ENCODE measurements around the gene UPK1B. TPM values are rescaled to one million over a fixed set of nuclear protein-coding genes. Genes with fewer than 3 reads are reported as not detected.
"Not testable (repeated sequence)": the region's sequence is repeated elsewhere in the genome, so short reads cannot be mapped to it uniquely, and the experiment has no call there.

UPK1B gene
- total RNA-seq, 1 experiment from 2014 or later = not detected

GRCh38 chr3:119223511-119223910 lies 50.1 kb downstream of the UPK1B start:
- DNase-seq (ENCODE audit: low read depth) = no peak

GRCh38 chr3:119225121-119225520 lies 51.7 kb downstream of the UPK1B start:
- no peak for DNase-seq (ENCODE audit: low read depth)

- no peak for DNase-seq (ENCODE audit: low read depth)
Measured at GRCh38 chr3:119227070-119227850, 53.9 kb downstream of the UPK1B start.

- DNase-seq (ENCODE audit: low read depth) = no peak
Measured at GRCh38 chr3:119228373-119229145, 55.2 kb downstream of the UPK1B start.

- DNase-seq (ENCODE audit: low read depth) = no peak
Measured at GRCh38 chr3:119229190-119229589, 55.8 kb downstream of the UPK1B start.

- no peak for DNase-seq (ENCODE audit: low read depth)
Measured at GRCh38 chr3:119230071-119230470, 56.7 kb downstream of the UPK1B start.

- DNase-seq (ENCODE audit: low read depth) = no peak
Measured at GRCh38 chr3:119230745-119231144, 57.3 kb downstream of the UPK1B start.

- no peak for DNase-seq (ENCODE audit: low read depth)
Measured at GRCh38 chr3:119234610-119235009, 61.2 kb downstream of the UPK1B start.

- DNase-seq (ENCODE audit: low read depth) = peak; percentile 74
Measured at GRCh38 chr3:119235151-119235550, 61.8 kb downstream of the UPK1B start.

GRCh38 chr3:119236756-119237155 lies 63.4 kb downstream of the UPK1B start:
- no peak for DNase-seq (ENCODE audit: low read depth)

GRCh38 chr3:119237299-119237698 lies 63.9 kb downstream of the UPK1B start:
- DNase-seq (ENCODE audit: low read depth) = no peak

GRCh38 chr3:119238363-119238762 lies 65.0 kb downstream of the UPK1B start:
- peak; percentile 29 for DNase-seq (ENCODE audit: low read depth)

- peak; percentile 7 for DNase-seq (ENCODE audit: low read depth)
Measured at GRCh38 chr3:119239206-119239820, 65.9 kb downstream of the UPK1B start.

- peak; percentile 23 for DNase-seq (ENCODE audit: low read depth)
Measured at GRCh38 chr3:119240101-119240590, 66.7 kb downstream of the UPK1B start.

GRCh38 chr3:119240591-119241434 lies 67.4 kb downstream of the UPK1B start, which contains the start of gene B4GALT4:
Gene B4GALT4 (minus strand): TSS chr3:119240878. CDS start chr3:119230099, 10,779 bp downstream.
- DNase-seq (ENCODE audit: low read depth) = peak; percentile 80

- not testable (repeated sequence) for DNase-seq (ENCODE audit: low read depth)
Measured at GRCh38 chr3:119242387-119243057, 69.1 kb downstream of the UPK1B start.

- not testable (repeated sequence) for DNase-seq (ENCODE audit: low read depth)
Measured at GRCh38 chr3:119243058-119243529, 69.7 kb downstream of the UPK1B start.

GRCh38 chr3:119243712-119244111 lies 70.3 kb downstream of the UPK1B start:
- no peak for DNase-seq (ENCODE audit: low read depth)

- DNase-seq (ENCODE audit: low read depth) = no peak
Measured at GRCh38 chr3:119245778-119246177, 72.4 kb downstream of the UPK1B start.
